Dedifferentiated amniotic fluid mesenchymal stem cell (primary cell): ENCODE data around the gene HAND2.
A peak's percentile ranks its signal among the peaks of the same experiment; 100 is the strongest.

Experiments
- DNase-seq: peaks from one replicate; pipeline ENCODE4 v3.0.0-alpha.2; 2016; ENCODE audit errors: extremely low spot score

HAND2 gene

GRCh38 chr4:173529477-173530325 is at the start of gene HAND2:
Gene HAND2, minus strand, starts transcription at chr4:173530229. Its CDS starts 940 bp downstream, at chr4:173529289.
- DNase-seq, result peak; percentile 88

DNA sequence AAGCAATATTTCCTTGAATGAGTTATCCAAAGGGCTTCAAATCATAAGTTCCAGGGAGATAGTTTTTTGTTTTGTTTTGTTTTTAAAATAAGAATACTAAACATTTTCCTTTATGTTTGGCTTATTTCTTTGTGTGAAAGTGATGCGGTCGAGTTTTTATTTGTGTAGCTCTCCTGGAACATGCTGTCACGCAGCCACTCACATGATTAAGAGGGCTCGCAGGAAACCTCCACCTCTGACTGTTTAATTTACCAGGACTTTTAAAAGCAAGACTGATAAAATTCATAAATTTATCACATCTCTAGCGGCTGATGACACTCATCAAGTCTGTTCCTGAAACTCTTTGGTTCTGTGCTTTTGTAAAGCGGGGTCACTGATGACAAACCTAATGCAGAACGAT is 48.9 kb upstream of the HAND2 start:
- DNase-seq, result no peak

- no peak for DNase-seq
Observed at GRCh38 chr4:173577963-173578362, 47.9 kb upstream of the HAND2 start.

- DNase-seq, result no peak
Observed at GRCh38 chr4:173575482-173576152, 45.6 kb upstream of the HAND2 start.

- DNase-seq, result no peak
Observed at GRCh38 chr4:173573725-173574124, 43.7 kb upstream of the HAND2 start.

DNA sequence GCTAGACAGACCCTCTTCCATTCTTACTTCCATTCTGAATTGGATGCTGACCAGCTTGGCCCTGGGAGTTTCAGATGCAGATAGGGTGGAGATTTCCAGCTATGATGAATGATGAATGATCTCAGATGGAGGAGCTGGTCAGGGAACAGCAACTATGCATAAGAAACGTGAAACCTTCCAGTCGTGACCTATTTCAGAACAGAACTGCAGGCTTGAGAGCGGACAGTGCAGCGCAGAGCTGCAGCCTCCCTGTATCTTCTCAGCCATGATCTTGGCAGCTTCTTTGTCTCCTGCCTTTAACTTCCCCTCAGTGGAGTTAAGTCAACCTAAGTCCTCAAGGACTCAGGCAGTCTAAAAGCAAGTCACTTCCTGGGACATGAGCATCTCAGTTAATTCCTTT is 43.3 kb upstream of the HAND2 start:
- no peak for DNase-seq

DNA sequence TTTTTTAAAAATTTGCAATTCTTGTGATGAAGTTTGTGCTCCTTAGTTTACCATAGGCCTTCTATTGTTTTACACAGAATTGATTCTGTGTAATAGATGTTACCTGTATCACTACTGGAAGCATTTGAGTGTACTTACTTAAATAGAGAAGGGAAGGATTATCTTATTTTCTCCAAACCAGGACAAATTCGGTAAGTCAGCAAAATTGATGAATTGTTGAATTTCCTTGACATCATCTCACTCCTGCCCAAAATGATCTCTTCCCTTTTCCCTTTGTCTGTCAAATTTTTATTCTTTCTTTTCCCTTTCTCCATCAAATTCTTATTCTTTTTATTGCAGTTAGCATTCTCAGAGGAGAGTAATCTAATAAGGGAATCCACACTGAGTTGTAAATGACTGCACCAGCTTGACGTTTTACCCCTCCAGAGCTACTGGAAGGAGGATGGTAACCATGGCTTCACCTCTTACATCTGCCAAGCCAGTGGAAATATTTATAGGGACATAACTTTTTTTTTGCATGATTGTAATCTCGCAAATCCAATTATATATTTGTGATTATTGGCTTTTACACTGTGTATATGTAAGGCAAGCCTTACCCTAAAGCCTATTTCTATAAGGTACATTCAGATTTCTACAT is 42.6 kb upstream of the HAND2 start:
- no peak for DNase-seq

GRCh38 chr4:173571620-173572019 is 41.6 kb upstream of the HAND2 start:
- no peak for DNase-seq

DNA sequence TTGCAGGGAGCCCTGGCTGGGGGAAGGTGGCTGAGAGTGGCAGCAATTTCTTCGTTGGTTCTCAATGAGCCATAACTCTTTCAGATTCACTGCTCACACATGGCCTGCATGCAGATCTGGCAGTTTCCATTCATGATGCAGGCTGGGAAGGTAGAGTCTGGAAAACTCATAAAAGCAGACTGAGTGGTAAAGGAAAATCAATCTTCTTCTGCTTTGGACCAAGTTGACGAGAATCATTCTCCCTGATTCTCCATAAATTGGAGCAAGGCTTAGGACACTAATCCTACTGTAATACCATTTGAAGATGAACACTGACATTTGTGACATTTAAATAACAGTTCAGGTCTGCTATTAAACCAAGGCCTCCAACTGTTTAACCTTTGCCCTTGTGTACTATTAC is 35.3 kb upstream of the HAND2 start:
- DNase-seq, result no peak

DNA sequence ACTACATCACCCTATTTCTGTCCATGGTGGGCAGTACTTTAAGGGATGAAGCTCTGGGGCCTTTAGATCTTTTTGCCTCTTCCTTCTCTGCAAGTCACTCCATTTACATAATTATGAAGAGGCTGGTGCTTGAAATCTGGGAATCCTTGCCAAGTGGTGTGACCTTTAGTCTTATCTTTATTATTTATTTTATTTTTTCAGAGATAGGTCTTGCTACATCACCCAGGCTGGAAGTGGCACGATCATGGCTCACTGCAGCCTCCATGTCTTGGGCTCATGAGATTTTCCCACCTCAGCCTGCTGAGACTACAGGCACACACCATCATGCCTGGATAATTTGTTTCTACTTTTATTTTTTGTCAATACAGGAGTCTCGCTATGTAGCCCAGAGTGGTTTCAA is 34.4 kb upstream of the HAND2 start:
- DNase-seq, result no peak

GRCh38 chr4:173560896-173561295 is 30.9 kb upstream of the HAND2 start:
- DNase-seq, result no peak

DNA sequence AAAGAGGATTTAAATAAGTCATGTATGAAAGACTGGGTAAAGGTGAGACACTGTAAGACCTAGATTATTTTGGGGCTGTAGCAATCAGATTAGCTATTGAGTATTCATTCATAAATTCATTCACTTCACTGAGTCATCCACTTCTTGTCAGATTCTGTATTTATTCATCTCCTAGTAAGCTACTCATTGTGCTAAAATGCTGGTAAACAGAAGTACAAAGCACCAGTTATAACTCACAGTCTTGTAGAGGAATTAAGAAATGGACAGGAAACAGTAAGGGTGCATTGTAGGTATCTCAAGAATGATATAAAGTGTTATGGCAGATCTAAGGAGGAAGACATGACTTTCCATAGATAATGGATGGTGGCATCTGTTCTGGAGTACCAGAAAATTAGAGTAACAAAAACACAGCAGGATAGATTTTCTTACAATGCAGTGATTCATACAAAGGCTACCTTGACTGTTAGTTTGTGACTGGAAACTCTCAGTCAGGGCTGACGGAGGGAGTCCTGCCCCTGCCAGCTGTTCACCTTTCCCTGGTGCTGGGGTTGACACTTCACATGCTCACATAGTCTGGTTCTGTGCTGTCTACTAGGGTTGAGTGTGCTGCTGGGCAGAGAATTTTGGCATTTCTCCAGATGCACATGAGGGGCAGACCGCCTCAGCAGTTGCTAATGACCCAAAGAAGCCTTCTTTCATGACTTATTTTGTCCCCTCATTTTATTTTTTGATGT is 26.5 kb upstream of the HAND2 start:
- DNase-seq, result no peak

DNA sequence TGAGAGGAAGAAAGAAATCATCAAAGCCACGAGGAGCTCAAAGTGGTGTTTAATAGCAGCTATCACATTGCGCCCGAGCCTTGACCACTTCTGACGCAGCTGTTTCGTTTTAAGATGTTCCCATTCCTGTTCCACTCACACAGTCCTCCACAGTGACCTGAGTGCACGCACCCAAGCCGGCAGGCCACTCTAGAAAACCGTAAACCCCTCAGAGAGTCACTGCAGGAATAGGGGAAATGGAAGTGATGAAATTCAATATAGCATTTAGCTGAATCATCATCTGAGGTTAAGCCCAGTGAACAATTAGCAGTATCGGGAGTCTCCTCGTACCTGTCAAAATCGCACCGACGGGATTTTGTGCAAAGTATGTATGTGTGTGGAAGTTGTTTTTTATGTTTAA is 17.9 kb upstream of the HAND2 start:
- DNase-seq, result no peak

DNA sequence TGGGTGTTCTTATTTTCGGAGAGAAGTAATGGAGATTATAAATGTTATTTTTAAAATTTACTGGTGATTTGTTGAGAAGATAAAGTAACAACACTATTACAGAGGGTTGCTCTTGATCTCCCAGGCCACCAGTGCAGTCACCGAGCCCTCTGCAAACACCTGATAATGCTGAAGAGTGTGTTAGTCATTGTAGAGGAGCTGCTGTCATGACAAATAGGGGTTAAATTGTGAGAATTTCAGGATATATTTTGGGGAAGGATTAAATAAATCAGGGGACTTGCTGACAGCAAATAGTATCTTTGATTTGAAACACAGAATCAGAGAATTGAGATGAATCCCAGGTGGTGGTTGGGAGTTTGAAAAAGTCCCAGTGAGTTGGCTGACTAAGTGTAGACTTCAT is 16.7 kb upstream of the HAND2 start:
- DNase-seq, result no peak

GRCh38 chr4:173545440-173545839 is 15.4 kb upstream of the HAND2 start:
- DNase-seq, result no peak

DNA sequence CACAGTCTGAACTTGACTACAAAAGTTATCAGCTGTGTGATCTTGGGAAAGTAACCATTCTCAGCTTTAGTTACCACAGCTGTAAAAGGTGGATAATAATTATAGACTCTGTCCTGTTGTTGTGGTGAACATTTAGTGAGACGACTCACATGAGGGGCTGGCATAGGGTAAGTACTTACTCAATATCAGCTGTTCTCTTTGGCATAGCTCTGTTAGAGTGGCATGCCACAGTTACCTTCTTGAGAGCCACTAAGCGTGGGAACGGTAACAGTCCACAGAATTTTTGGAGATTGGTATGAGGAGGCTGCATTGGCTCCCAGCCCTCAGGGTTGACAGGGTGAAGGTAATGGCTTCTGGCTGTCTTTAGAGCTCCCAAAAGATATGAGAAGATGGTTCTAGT is 13.2 kb upstream of the HAND2 start:
- no peak for DNase-seq

- no peak for DNase-seq
Observed at GRCh38 chr4:173539986-173540385, 10.0 kb upstream of the HAND2 start.

- no peak for DNase-seq
Observed at GRCh38 chr4:173538909-173539445, 8.9 kb upstream of the HAND2 start.

GRCh38 chr4:173538148-173538908 is 8.3 kb upstream of the HAND2 start:
- no peak for DNase-seq

DNA sequence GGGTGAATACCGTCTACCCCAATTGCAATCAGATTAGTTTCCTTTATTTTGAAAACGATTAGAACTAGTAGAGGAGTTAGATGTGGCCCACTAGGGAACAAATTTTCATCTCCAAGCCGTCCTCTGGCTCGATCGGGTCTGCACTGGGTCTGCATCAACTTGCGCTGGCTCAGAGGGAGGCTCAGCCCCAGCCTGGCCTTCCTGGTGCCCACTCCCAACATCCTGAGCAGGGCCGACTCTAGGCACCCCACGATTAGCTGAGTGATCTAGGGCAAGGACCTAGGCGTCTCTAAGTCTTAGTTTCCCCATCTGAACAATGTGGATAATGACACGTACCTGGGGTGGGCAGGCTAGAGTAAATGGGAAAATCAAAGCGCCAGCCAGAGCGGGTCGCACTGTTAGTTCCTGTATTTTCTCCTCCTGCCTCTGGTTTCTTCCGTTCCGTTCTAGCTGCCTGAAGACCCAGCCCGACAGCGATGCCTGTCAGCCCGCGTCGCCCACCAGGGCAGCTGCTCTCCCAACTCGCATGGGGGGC is 7.7 kb upstream of the HAND2 start:
- no peak for DNase-seq
